Measurements from ENCODE around the gene RGS9.

Gene RGS9

GRCh38 chr17:65222214-65222738 is 85.1 kb downstream of the RGS9 start:
- DNase-seq = no peak

DNA sequence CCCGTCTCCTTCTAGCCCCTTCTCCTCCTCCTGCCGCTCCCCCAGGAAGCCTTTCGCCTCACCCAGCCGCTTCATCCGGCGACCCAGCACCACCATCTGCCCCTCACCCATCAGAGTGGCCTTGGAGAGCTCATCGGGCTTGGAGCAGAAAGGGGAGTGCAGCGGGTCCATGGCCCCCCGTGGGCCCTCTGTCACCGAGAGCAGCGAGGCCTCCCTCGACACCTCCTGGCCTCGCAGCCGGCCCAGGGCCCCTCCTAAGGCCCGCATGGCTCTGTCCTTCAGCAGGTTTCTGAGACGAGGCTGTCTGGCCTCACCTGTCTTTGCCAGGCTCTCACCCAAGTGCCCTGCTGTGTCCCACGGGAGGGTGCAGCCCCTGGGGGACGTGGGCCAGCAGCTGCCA is 87.9 kb downstream of the RGS9 start:
- no peak for DNase-seq

DNA sequence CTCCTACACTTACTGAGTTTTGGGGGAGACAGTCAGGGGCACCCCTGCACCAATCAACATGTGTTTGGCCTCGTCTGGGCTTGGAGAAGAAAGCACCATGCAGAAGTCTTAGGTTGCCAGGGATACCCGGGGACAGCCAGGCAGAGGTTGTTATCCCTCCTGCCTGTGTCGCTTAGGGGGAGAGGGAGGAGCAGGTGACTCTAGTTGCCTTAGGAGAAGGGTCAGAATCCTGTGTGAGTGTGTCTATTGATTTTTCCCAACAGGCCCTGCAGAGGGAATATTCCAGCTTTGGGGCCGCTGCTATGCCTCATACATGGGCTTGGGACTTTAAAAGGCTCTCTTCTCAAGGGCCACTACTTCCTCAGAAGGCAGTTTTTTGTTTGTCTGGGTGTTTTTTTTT is 89.1 kb downstream of the RGS9 start:
- DNase-seq = no peak

DNA sequence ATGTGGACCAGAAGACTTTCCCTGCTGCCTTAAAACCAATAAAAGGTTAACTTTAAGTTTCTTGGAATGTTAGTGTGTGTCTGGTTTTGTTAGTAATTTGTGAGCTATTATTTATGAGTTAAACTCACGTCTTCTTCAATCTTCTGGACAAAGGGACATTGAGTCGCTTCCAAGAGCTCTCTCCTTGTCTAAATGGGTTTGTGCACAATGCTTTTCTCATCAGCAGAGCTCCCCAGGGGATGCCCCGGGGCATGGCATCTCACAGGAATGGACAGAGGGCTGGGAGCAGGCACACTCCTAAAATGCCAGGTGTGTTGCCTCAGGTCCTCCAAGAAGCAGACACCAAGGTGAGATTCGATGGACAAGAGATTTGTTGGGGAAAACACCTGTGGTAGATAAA is 90.5 kb downstream of the RGS9 start:
- no peak for DNase-seq

GRCh38 chr17:65228287-65228686 is 91.1 kb downstream of the RGS9 start:
- no peak for DNase-seq

DNA sequence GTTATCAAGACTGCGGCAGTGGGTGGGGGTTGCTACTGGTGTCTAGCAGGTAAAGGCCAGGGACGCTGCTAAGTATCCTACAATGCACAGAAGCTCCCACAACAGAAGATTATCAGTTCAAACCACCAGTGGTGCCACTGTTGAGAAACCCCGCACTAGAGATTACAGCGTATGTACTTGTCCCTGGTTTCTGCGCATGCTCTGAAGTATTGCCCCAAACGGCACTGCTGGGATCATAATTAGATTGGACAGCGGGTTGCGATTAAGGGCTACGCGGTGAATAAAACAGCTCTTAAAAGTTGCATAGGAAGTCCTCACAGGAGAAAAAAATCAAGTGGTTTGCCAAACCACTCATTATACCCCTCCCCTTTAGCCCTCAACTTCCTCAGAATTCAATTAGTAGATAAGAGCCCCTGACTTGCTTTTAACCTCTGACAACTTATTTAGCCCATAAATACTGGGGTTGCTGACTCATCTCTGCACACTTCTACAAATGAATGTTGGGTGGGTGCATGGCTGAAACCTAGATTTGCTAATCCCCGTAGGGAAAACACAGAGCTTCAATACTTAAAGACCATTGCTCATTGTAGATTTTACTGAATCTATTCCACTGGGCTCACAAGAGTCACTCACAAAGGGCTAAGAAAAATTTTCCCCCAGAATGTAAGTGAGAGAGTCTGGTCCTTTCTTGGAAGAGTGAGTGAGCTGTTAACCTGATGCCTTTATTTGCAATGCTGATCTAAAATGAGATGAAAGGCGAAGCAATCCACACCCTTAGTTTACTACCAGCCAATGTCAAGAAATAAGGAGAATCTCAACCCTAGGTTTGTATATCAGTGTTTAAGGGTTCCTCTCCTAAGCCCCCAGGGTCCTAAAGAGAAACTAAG is 91.8 kb downstream of the RGS9 start:
- DNase-seq = peak; percentile 45

DNA sequence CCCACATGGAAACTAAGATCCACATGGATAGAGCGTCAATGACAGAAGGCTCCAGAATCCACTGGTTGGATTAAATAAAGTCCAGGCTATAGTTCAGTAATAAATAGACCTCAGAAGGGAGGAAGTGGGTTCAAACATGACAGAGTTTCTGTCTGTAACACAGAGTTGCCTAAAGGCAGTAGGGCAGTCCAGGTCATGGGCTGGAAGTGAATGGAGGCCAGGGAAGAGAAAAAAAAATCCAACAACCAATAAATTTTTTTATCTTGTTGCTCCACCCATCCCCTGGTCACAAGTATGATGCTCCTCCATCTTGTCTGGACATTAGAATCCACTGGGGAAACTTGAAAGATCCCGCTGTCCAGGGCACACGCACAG is 92.4 kb downstream of the RGS9 start:
- DNase-seq = no peak

- no peak for DNase-seq
Measured at GRCh38 chr17:65230040-65230439, 92.9 kb downstream of the RGS9 start.

DNA sequence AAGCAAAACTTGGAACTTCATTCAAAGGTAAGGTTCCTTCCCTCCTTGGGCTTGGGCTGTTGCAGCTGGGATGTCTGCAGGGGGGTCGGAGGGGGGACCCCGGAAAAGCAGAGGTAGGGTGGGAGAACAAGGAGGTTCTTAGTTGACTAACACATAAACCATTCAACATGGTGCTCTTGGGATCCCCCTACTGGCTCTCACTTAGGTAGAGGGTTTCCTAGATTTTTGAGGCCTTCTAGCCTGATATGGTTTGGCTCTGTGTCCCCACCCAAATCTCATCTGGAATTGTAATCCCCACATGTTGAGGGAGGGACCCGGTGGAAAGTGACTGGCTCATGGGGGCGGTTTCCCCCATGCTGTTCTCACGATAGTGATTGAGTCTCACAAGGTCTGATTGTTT is 93.9 kb downstream of the RGS9 start:
- no peak for DNase-seq

GRCh38 chr17:65231662-65232335 is 94.6 kb downstream of the RGS9 start:
- DNase-seq = peak; percentile 43

DNA sequence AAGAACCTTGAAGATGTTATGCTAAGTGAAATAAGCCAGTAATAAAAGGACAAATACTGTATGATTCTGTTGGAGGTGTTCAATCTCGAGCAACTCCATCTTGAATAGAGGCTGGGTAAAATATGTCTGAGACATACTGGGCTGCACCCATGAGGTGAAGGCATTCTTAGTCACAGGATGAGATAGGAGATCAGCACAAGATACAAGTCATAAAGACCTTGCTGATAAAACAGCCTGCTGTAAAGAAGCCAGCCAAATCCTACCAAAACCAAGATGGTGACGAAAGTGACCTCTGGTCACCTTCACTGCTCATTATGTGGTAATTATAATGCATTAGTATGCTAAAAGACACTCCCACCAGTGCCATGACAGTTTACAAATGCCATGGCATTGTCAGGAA is 98.1 kb downstream of the RGS9 start:
- no peak for DNase-seq

- no peak for DNase-seq
Measured at GRCh38 chr17:65236321-65236720, 99.2 kb downstream of the RGS9 start.

DNA sequence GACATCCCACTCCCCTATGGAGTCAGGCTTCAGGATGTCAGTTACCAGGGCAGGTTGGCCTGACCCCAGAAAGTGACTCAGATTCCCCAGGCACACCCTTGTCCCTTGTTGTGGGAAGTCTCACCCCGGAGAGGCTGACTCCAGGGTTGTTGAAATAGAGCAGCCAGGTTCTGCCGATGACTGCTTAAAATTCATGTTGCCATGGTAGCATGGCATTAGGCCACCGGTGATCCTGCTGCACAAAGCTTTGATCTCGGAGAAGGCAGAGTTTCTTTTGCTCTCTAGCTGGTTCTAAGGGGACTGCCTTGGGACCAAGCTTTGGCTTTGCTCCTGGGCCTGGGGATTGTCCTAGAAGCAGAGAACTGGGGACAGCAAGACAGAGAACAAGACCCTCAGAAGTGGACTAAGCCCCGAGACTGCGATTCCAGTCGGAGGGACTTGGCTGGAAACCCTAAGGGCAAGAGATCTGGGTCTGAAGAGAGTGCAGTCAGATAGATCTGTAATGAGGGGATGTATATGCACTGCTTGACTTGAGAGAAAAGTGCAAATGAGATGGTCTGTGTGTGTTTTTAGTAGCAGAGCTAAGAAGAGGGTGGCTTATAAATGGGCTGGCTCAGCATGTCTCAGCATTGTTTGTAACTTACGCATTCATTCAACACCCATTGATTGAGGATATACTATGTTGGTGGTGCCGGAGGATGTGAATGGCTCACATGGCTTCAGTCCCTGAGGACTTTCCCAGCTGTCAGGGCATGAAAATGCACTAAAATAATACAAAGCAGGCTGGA is 106.9 kb downstream of the RGS9 start:
- DNase-seq = no peak

- no peak for DNase-seq
Measured at GRCh38 chr17:65246252-65246651, 109.1 kb downstream of the RGS9 start.

DNA sequence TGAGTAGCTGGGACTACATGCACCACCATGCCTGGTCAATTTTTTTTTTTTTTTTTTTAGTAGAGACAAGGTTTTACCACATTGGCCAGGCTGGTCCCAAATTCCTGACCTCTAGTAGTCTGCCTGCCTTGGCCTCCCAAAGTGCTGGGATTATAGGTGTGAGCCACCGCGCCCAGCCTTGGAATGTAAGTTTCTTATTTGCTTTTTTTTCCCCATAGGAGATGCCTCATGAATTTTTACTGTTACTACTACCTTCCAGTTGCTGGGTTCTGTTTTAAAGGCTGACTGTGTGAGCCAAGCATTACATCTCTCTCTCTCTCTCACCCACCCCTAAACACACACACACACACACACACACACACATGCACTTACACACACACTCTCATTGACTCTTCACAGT is 112.6 kb downstream of the RGS9 start:
- DNase-seq = no peak

DNA sequence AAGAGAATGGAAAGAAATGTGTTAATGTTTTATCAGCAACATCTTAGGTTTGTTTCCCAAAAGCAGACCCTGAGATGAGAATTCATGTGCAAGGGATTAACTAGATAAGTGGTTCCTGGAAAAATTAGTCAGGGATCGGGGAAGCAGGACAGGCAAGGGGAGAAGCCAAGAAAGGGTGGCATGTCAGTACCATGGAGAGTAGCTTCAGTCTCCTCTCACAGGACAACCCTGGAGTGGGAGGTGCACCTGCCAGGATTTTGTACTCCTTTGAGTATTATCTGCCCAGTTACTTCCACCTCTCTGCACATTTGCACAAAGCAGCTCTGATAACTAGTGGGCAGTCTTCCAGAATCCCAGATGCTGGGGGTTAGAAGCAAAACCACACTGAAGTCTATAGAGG is 117.0 kb downstream of the RGS9 start:
- no peak for DNase-seq

GRCh38 chr17:65259281-65259680 is 122.1 kb downstream of the RGS9 start:
- no peak for DNase-seq

- DNase-seq = no peak
Measured at GRCh38 chr17:65259696-65260485, 122.7 kb downstream of the RGS9 start.

- no peak for DNase-seq
Measured at GRCh38 chr17:65260626-65261025, 123.5 kb downstream of the RGS9 start.

DNA sequence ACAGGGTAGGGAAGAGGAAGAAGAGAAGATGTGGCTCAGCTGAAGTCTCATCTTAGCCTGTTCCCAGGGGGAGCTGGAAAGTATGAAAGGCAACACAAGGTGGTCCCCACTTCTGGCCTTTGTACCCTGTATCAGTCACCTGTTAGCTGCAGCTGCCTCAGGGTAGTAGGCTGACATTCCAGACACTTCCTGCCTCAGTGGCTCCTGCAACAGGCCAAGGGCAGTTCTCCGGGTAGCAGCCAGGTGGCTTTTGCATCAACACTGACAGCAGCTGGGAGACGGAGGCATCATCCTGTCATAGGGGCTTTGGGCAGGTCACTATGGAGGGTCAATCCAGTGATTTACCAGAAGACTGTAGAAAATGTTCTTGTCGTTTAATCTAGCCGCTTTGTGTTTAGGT is 124.0 kb downstream of the RGS9 start:
- DNase-seq = no peak

GRCh38 chr17:65261682-65262636 is 124.8 kb downstream of the RGS9 start:
- DNase-seq = no peak
